ENCODE measurements around the gene EHMT2.

EHMT2 gene

GRCh38 chr6:31899882-31900722, 2.6 kb upstream of the EHMT2 start:
- TF ChIP-seq CTCF (conservative IDR thresholded peaks at IDR 0.05; ENCODE audit: low read length): no peak
- no peak overlapping the region for H3K4me3 ChIP-seq (ENCODE audit: low read length)
- no peak for DNase-seq (ENCODE audit: low read depth)

DNA sequence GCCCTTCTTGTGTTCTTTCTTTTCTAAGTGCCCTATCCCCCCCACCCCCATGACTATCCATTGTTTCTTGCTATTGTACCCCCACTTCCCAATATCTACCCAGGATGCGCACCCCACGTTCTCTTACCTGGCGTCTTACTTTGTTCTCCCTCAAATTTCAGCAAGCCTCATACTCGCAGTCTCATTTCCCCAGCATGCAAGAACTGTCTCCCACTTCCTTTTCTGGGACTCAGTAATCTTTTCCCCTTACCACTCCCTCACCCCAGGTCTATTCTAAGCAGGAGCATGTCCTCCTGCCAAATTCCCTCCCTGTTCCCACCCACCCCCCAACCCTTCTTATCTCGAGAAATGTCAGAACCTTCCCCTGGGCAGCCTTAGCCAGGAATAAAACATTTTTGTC, 1.7 kb upstream of the EHMT2 start:
- H3K4me3 ChIP-seq (ENCODE audit: low read length): no peak overlapping the region
- no peak for DNase-seq (ENCODE audit: low read depth)
- TF ChIP-seq CTCF (conservative IDR thresholded peaks at IDR 0.05; ENCODE audit: low read length): no peak

GRCh38 chr6:31898383-31899011, 999 bp upstream of the EHMT2 start:
- peak overlapping the region; percentile 97 for H3K4me3 ChIP-seq (ENCODE audit: low read length)
- DNase-seq (ENCODE audit: low read depth): peak; percentile 22
- TF ChIP-seq CTCF (conservative IDR thresholded peaks at IDR 0.05; ENCODE audit: low read length): no peak

DNA sequence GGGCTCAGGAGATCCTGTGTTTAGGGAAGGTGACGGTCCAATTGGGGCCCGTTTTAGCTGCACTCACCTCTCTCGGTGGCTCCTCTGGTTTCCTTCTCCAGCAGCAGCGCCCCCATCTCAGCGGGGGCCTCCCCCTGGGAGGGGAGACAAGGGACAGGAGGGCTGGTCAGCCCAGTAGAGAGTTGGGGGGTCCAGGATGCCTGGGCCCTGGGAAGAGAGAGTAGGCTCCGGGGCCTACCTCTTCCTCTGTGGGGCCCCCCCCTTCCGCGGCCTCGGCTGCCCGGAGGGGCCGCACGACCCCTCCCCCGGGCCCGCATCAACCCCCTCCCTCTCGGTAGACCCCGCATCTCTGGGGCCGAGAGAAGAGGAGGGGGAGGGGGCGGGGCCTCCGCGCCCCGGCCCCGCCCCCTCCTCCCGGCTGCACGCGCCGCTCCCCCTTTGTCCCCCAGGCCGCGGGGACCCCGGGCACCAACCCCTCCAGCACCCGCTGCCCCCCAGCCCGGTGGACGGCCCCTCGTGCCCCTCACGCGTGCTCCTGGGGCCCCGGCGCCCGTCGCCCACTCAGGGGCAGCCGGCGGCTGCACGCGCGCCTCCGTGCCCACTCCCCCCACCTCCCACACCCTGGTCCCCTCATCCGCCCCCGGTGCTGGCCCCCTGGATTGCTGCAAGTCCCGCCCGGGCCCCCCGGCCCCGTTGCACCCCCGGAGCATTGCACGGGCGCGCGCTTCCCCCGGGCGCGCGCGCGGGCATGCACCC, 464 bp downstream of the EHMT2 start:
- DNase-seq (ENCODE audit: low read depth): no peak
- no peak for TF ChIP-seq CTCF (conservative IDR thresholded peaks at IDR 0.05; ENCODE audit: low read length)
- peak overlapping the region; percentile 70 for H3K4me3 ChIP-seq (ENCODE audit: low read length)

DNA sequence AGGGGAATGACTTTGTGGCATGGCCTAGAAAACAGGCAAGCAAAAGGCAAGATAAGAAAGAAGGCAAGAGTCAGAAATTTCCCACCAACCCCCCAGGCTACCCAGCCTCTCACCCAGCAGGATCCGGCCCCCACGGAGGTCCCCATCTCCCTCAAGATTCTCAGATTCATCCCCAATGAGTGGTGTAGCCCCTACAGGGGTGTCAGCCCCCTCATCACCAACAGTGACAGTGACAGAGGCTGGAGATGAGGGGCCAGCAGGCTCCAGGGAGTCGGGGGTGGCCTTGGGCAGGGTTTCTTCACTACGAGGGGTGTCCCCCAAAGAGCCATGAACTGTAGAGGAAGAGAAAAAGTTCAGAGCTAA, 1.0 kb downstream of the EHMT2 start:
- peak overlapping the region; percentile 70 for H3K4me3 ChIP-seq (ENCODE audit: low read length)
- no peak for DNase-seq (ENCODE audit: low read depth)
- TF ChIP-seq CTCF (conservative IDR thresholded peaks at IDR 0.05; ENCODE audit: low read length): no peak

GRCh38 chr6:31892821-31893220, 4.7 kb downstream of the EHMT2 start:
- H3K4me3 ChIP-seq (ENCODE audit: low read length): no peak overlapping the region
- no peak for DNase-seq (ENCODE audit: low read depth)
- no peak for TF ChIP-seq CTCF (conservative IDR thresholded peaks at IDR 0.05; ENCODE audit: low read length)

Measured in AG10803 (cell line).